ENCODE measurements around the gene PPIL6. TPM values are rescaled to one million over a fixed set of nuclear protein-coding genes. Genes with fewer than 3 reads are reported as not detected.

The PPIL6 gene
- total RNA-seq, 1 experiment from 2014 or later = 0.61 TPM

- Mint-ChIP-seq H3K36me3 (no peaks in the 10 kb centered on the region), H3K4me3 (no peak overlapping the region), H3K4me1 (no peaks in the 10 kb centered on the region), H3K27me3 (ENCODE audit: low read depth) (no peaks in the 10 kb centered on the region), H3K27ac (no peak overlapping the region), H3K9me3 (no peaks in the 10 kb centered on the region)
- POLR2A ChIA-PET = no interaction called here
- DNase-seq (ENCODE audit: low spot score) (no peak), ATAC-seq (no peak)
- no peak for TF ChIP-seq MYBL2 (CRISPR knock-in tag; IDR thresholded peaks at IDR 0.05)
- TF ChIP-seq GTF2I (CRISPR knock-in tag; conservative IDR thresholded peaks at IDR 0.05) = no peak
- no peak for TF ChIP-seq FOXP4 (CRISPR knock-in tag; IDR thresholded peaks at IDR 0.05)
- TF ChIP-seq ZNF512 (CRISPR knock-in tag; IDR thresholded peaks at IDR 0.05; ENCODE audit: borderline replicate concordance) = no peak
- TF ChIP-seq OVOL2 (CRISPR knock-in tag; IDR thresholded peaks at IDR 0.05; ENCODE audit: borderline replicate concordance) = no peak
- no peak for TF ChIP-seq HMGA2 (CRISPR knock-in tag; IDR thresholded peaks at IDR 0.05)
- no peak for TF ChIP-seq USF1 (CRISPR knock-in tag; IDR thresholded peaks at IDR 0.05)
- TF ChIP-seq ZNF317 (CRISPR knock-in tag; IDR thresholded peaks at IDR 0.05; ENCODE audit: borderline replicate concordance, low read depth) = no peak
- TF ChIP-seq ZNF532 (CRISPR knock-in tag; IDR thresholded peaks at IDR 0.05; ENCODE audit: borderline replicate concordance) = no peak
- no peak for TF ChIP-seq ETV6 (CRISPR knock-in tag; IDR thresholded peaks at IDR 0.05)
- no peak for TF ChIP-seq FOXP1 (CRISPR knock-in tag; IDR thresholded peaks at IDR 0.05; ENCODE audit: borderline replicate concordance)
- TF ChIP-seq ATF2 (CRISPR knock-in tag; IDR thresholded peaks at IDR 0.05; ENCODE audit: borderline replicate concordance, low read depth) = no peak
- no peak for TF ChIP-seq HMGXB4 (CRISPR knock-in tag; IDR thresholded peaks at IDR 0.05)
- TF ChIP-seq ZNF425 (CRISPR knock-in tag; conservative IDR thresholded peaks at IDR 0.05) = no peak
- CTCF ChIA-PET = no interaction called here
Observed at GRCh38 chr6:109421184-109421583, 19.2 kb downstream of the PPIL6 start.
